Measurements from ENCODE around the gene EEF1AKMT3. TPM values are rescaled to one million over a fixed set of nuclear protein-coding genes. Genes with fewer than 3 reads are reported as not detected.

EEF1AKMT3 gene
- total RNA-seq, 4 donors from 2014 or later: 1.9 to 6.7 (median 4.3) TPM

DNA sequence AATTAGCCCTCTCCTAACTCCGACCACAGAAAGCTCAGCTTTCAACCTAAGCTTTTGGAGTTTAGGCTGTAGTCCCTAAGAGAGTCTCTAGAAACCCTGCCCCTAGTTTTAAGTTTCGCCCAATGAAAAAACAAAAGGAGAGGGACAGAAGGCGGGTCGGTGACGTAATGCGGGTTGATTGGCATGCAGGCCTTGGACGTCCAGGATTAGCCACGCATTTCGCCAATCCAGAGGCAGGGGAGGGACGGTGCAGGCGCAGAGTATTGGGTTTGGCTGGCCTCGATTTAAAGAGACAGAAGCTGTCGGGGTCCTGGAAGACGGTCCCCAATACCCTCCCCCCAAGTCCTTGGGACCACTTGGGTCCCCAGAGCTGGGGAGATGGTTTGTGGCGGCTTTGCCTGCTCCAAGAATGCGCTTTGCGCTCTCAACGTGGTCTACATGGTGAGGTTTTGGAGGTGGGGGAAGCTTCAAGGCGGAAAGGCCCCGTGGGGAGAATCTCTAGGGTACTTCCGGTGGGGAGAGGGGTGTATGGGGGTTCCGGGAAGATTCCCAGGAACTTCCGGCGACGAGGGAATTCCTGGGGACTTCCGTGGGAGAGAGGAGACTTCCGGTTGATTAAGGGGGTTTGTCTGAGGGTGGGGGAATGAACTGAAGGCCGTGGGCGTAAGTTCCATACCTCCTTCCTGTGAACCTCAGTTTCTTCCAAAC is 27.5 kb upstream of the EEF1AKMT3 start, which contains the start of gene TSPAN31:
Gene TSPAN31, plus strand, starts transcription at position 263 of the 708 bp plus-strand sequence. Its CDS starts 116 bp downstream, at position 379.
- intact Hi-C loops (cut with DNase I; ENCODE audit: low total_unique reads): no loop called here
- TF ChIP-seq EP300 (IDR thresholded peaks at IDR 0.05; ENCODE audit: low read depth) (no peak), POLR2AphosphoS5 (IDR thresholded peaks at IDR 0.05) (peak; percentile 33 to 68 (median 58)), POLR2A (IDR thresholded peaks at IDR 0.05) (peak; percentile 65)
- TF ChIP-seq, protein P1, sequence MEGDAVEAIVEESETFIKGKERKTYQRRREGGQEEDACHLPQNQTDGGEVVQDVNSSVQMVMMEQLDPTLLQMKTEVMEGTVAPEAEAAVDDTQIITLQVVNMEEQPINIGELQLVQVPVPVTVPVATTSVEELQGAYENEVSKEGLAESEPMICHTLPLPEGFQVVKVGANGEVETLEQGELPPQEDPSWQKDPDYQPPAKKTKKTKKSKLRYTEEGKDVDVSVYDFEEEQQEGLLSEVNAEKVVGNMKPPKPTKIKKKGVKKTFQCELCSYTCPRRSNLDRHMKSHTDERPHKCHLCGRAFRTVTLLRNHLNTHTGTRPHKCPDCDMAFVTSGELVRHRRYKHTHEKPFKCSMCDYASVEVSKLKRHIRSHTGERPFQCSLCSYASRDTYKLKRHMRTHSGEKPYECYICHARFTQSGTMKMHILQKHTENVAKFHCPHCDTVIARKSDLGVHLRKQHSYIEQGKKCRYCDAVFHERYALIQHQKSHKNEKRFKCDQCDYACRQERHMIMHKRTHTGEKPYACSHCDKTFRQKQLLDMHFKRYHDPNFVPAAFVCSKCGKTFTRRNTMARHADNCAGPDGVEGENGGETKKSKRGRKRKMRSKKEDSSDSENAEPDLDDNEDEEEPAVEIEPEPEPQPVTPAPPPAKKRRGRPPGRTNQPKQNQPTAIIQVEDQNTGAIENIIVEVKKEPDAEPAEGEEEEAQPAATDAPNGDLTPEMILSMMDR (IDR thresholded peaks at IDR 0.05): peak in 1 of 5 experiments; percentile 21

DNA sequence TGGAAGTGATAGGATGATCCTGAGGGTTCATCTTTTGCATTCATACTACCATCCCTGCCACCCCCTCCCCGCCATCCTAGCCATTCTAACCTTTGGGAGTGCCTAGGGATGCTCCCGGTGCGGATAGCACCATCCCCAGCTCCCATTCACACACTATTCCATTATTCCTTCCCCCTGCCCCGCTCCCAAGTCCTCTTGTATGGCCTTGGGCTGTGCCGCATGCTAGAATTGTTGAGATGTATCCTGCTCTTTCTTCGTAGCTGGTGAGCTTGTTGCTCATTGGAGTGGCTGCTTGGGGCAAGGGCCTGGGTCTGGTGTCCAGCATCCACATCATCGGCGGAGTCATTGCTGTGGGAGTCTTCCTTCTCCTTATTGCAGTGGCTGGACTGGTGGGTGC is 26.9 kb upstream of the EEF1AKMT3 start:
- DNase-seq: no peak
- in situ Hi-C loops (cut with MboI; ENCODE audit: low pct_ligation_motif_present in 1 of 4, low pct_unique_long_range_greater_than_20kb in 1 of 4, low sequenced_read_pairs in 3 of 4) (no loop called here), intact Hi-C loops (cut with DNase I; ENCODE audit: low total_unique reads) (no loop called here)
- H3K4me1 ChIP-seq: peaks cover 4 to 22% (median 9%) of the 10 kb centered on the region in 4 donors
- peaks cover 2% of the 10 kb centered on the region for H3K27me3 ChIP-seq
- 58 to 70% methylated on average over 2 to 8 of the region's 8 CpGs for WGBS, 2 donors (ENCODE audit: low coverage in 1 of 2)
- TF ChIP-seq, protein P1 (IDR thresholded peaks at IDR 0.05): no peak
- no peak for TF ChIP-seq POLR2AphosphoS5 (IDR thresholded peaks at IDR 0.05)
- no peak for TF ChIP-seq POLR2A (IDR thresholded peaks at IDR 0.05)
- no peak for TF ChIP-seq EP300 (IDR thresholded peaks at IDR 0.05; ENCODE audit: low read depth)
- peak overlapping the region; percentile 79 to 98 (median 89) for H3K4me3 ChIP-seq
- H3K9me3 ChIP-seq: no peaks in the 10 kb centered on the region
- H3K27ac ChIP-seq: peak overlapping the region; percentile 93 to 96 (median 95)
- peaks cover 0 to 24% (median 6%) of the 10 kb centered on the region in 4 donors for H3K36me3 ChIP-seq

More for the DNA sequence above, 27.5 kb upstream of the EEF1AKMT3 start, which contains the start of gene TSPAN31:
- H3K4me3 ChIP-seq: peak within 1 kb of the TSS; percentile 79 to 98 (median 89)
- DNase-seq: peak; percentile 98
- H3K27ac ChIP-seq: peak within 1 kb of the TSS; percentile 93 to 96 (median 95)
- 1% methylated on average over 29 of the region's 29 CpGs; no CpG with 5 or more reads in 1 of the 2 donors for WGBS, 2 donors (ENCODE audit: low coverage in 1 of 2)
- H3K27me3 ChIP-seq: peaks cover 8% of the 10 kb centered on the region
- H3K36me3 ChIP-seq: peaks cover 0 to 24% (median 6%) of the 10 kb centered on the region in 4 donors
- peaks cover 4 to 22% (median 9%) of the 10 kb centered on the region in 4 donors for H3K4me1 ChIP-seq
- in situ Hi-C loops (cut with MboI; ENCODE audit: low pct_ligation_motif_present in 1 of 4, low pct_unique_long_range_greater_than_20kb in 1 of 4, low sequenced_read_pairs in 3 of 4): no loop called here
- H3K9me3 ChIP-seq: no peaks in the 10 kb centered on the region

DNA sequence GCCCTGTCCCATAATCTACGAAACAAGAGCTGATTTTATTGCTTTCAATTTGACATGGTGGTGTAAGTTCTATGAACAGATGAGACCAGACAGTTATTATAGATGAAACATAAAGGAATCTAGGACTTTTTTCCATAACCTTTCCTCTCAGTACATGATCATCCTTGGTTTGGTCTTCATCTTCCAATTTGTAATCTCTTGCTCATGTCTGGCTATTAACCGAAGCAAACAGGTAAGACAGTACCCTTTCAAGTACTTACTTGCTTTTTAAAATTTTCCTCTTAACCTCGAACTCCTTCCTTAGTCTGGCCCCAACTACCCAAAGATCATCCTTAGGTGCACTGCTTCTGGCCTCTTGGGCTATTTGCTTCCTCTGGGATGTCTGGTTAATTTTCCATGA is 26.4 kb upstream of the EEF1AKMT3 start:
- no peak for DNase-seq
- intact Hi-C loops (cut with DNase I; ENCODE audit: low total_unique reads) (no loop called here), in situ Hi-C loops (cut with MboI; ENCODE audit: low pct_ligation_motif_present in 1 of 4, low pct_unique_long_range_greater_than_20kb in 1 of 4, low sequenced_read_pairs in 3 of 4) (no loop called here)
- H3K4me1 ChIP-seq: peaks cover 5 to 26% (median 10%) of the 10 kb centered on the region in 4 donors
- no peaks in the 10 kb centered on the region for H3K27me3 ChIP-seq
- H3K36me3 ChIP-seq: peaks cover 0 to 24% (median 6%) of the 10 kb centered on the region in 4 donors
- TF ChIP-seq, protein P1 (IDR thresholded peaks at IDR 0.05): no peak
- TF ChIP-seq POLR2A (IDR thresholded peaks at IDR 0.05): no peak
- TF ChIP-seq EP300 (IDR thresholded peaks at IDR 0.05; ENCODE audit: low read depth): no peak
- no peak for TF ChIP-seq POLR2AphosphoS5 (IDR thresholded peaks at IDR 0.05)
- peak overlapping the region in 1 of 4 donors; percentile 85 for H3K4me3 ChIP-seq
- WGBS, 2 donors (ENCODE audit: low coverage in 1 of 2): 73 to 75% methylated on average over 3 of the region's 3 CpGs
- no peaks in the 10 kb centered on the region for H3K9me3 ChIP-seq
- peak overlapping the region in 3 of 4 donors; percentile 95 to 96 (median 95) for H3K27ac ChIP-seq

DNA sequence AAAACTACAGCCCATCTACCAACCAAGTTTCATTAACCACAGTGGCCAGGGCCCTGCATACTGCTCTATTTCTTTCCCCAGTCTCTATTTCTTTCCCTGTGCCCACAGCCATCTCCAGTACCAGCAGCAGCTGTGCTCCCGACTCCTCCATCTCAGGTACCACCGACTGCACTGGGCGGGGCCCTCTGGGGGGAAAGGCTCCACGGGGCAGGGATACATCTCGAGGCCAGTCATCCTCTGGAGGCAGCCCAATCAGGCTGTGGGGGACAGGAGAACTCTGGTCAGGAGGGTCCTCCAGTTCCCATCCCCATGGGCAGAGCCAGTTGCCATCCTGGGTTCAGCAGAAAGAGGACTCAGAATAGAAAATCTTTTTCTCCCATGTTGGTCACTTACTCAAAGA is 23.4 kb upstream of the EEF1AKMT3 start:
- H3K36me3 ChIP-seq: peaks cover 0 to 24% (median 6%) of the 10 kb centered on the region in 4 donors
- TF ChIP-seq EP300 (IDR thresholded peaks at IDR 0.05; ENCODE audit: low read depth): no peak
- TF ChIP-seq POLR2AphosphoS5 (IDR thresholded peaks at IDR 0.05): no peak
- TF ChIP-seq, protein P1 (IDR thresholded peaks at IDR 0.05): no peak
- no peak for TF ChIP-seq POLR2A (IDR thresholded peaks at IDR 0.05)
- in situ Hi-C loops (cut with MboI; ENCODE audit: low pct_ligation_motif_present in 1 of 4, low pct_unique_long_range_greater_than_20kb in 1 of 4, low sequenced_read_pairs in 3 of 4): no loop called here
- peaks cover 16 to 40% (median 28%) of the 10 kb centered on the region in 4 donors for H3K4me1 ChIP-seq
- no peaks in the 10 kb centered on the region for H3K27me3 ChIP-seq
- no peak overlapping the region for H3K4me3 ChIP-seq
- intact Hi-C loops (cut with DNase I; ENCODE audit: low total_unique reads): no loop called here
- no peak for DNase-seq
- WGBS, 2 donors (ENCODE audit: low coverage in 1 of 2): 90% methylated on average over 5 of the region's 5 CpGs; no CpG with 5 or more reads in 1 of the 2 donors
- no peak overlapping the region for H3K27ac ChIP-seq
- H3K9me3 ChIP-seq: no peaks in the 10 kb centered on the region
